ENCODE measurements around the gene TTC34. TPM values are rescaled to one million over a fixed set of nuclear protein-coding genes. Genes with fewer than 3 reads are reported as not detected.
A peak's percentile ranks its signal among the peaks of the same experiment; 100 is the strongest.

Gene TTC34
- total and polyA plus RNA-seq, 2 of the 13 experiments (the other 11 are each of a cell fraction or from before 2014, with no cell fraction given) = 0.07 to 0.11 TPM

DNA sequence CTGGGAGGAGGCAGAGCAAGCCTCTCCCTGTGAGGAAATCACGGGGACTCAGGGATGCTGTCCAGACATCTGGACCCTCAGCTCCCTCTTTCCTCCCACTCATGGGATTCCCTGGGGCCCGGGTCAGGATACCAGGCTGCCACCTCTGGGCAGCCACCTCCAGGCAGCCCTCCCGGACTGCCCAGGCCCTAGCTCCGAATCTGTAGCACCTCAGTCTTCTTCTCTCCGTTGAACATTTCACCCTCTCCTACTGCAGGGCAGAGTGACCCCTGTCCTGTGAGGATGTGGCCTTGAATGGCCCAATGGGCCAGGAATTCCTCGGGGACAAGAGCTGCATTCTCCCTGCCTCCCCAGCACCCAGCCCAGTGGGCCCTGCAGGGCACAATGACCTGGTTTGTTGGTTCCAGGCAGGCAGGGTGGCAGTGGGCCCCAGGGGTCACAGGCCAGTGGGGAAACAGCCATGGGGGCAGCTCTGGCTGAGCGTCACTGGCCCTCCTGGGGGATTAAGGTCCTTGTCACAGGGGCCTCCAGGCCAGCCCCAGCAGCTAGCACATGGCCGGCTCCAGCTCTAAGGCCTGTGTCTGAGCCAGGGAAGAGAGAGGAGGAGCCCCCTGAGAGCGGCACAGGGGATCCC is 9.5 kb upstream of the TTC34 start (continued):
- no peak for TF ChIP-seq EHMT2 (IDR thresholded peaks at IDR 0.05; ENCODE audit: borderline replicate concordance, low read depth, low read length)
- no peak for TF ChIP-seq ZNF660 (CRISPR knock-in tag; IDR thresholded peaks at IDR 0.05; ENCODE audit: borderline replicate concordance, low read depth)
- TF ChIP-seq ELF3 (CRISPR knock-in tag; IDR thresholded peaks at IDR 0.05) = no peak
- TF ChIP-seq ZNF124 (CRISPR knock-in tag; IDR thresholded peaks at IDR 0.05) = no peak
- no peak for TF ChIP-seq SP1 (IDR thresholded peaks at IDR 0.05)
- TF ChIP-seq SP1 (CRISPR knock-in tag; IDR thresholded peaks at IDR 0.05) = no peak
- TF ChIP-seq ZNF460 (CRISPR knock-in tag; IDR thresholded peaks at IDR 0.05; ENCODE audit: borderline replicate concordance) = no peak
- TF ChIP-seq ZBTB3 (CRISPR knock-in tag; IDR thresholded peaks at IDR 0.05; ENCODE audit: borderline replicate concordance, low read depth) = no peak
- no peak for TF ChIP-seq CEBPB (IDR thresholded peaks at IDR 0.05; ENCODE audit: borderline replicate concordance, low read depth, low read length)
- TF ChIP-seq, protein P1, sequence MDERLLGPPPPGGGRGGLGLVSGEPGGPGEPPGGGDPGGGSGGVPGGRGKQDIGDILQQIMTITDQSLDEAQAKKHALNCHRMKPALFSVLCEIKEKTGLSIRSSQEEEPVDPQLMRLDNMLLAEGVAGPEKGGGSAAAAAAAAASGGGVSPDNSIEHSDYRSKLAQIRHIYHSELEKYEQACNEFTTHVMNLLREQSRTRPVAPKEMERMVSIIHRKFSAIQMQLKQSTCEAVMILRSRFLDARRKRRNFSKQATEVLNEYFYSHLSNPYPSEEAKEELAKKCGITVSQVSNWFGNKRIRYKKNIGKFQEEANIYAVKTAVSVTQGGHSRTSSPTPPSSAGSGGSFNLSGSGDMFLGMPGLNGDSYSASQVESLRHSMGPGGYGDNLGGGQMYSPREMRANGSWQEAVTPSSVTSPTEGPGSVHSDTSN (CRISPR knock-in tag; IDR thresholded peaks at IDR 0.05) = no peak
- TF ChIP-seq BORCS8-MEF2B (CRISPR knock-in tag; IDR thresholded peaks at IDR 0.05) = no peak
- TF ChIP-seq KDM6A (CRISPR knock-in tag; IDR thresholded peaks at IDR 0.05; ENCODE audit: low read depth) = 0 out of 2 replicates have a peak, but pooled peaks have one; percentile 22
- TF ChIP-seq ZNF160 (CRISPR knock-in tag; IDR thresholded peaks at IDR 0.05) = no peak
- no peak for TF ChIP-seq BHLHE40 (IDR thresholded peaks at IDR 0.05; ENCODE audit: low read length)
- no peak for TF ChIP-seq NFE2L2 (IDR thresholded peaks at IDR 0.05; ENCODE audit: low read length)
- no peak for TF ChIP-seq RORA (CRISPR knock-in tag; IDR thresholded peaks at IDR 0.05)
- no peak for TF ChIP-seq HES4 (CRISPR knock-in tag; IDR thresholded peaks at IDR 0.05; ENCODE audit: borderline replicate concordance)
- TF ChIP-seq, protein P2, sequence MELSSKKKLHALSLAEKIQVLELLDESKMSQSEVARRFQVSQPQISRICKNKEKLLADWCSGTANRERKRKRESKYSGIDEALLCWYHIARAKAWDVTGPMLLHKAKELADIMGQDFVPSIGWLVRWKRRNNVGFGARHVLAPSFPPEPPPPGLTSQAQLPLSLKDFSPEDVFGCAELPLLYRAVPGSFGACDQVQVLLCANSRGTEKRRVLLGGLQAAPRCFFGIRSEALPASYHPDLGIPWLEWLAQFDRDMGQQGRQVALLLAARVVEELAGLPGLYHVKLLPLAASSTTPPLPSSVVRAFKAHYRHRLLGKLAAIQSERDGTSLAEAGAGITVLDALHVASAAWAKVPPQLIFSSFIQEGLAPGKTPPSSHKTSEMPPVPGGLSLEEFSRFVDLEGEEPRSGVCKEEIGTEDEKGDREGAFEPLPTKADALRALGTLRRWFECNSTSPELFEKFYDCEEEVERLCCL (CRISPR knock-in tag; IDR thresholded peaks at IDR 0.05; ENCODE audit: borderline replicate concordance) = no peak
- TF ChIP-seq ZMYM3 (CRISPR knock-in tag; IDR thresholded peaks at IDR 0.05) = peak; percentile 67
- TF ChIP-seq, protein P3, sequence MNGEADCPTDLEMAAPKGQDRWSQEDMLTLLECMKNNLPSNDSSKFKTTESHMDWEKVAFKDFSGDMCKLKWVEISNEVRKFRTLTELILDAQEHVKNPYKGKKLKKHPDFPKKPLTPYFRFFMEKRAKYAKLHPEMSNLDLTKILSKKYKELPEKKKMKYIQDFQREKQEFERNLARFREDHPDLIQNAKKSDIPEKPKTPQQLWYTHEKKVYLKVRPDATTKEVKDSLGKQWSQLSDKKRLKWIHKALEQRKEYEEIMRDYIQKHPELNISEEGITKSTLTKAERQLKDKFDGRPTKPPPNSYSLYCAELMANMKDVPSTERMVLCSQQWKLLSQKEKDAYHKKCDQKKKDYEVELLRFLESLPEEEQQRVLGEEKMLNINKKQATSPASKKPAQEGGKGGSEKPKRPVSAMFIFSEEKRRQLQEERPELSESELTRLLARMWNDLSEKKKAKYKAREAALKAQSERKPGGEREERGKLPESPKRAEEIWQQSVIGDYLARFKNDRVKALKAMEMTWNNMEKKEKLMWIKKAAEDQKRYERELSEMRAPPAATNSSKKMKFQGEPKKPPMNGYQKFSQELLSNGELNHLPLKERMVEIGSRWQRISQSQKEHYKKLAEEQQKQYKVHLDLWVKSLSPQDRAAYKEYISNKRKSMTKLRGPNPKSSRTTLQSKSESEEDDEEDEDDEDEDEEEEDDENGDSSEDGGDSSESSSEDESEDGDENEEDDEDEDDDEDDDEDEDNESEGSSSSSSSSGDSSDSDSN (CRISPR knock-in tag; IDR thresholded peaks at IDR 0.05) = no peak
- no peak for TF ChIP-seq SNAI1 (CRISPR knock-in tag; IDR thresholded peaks at IDR 0.05; ENCODE audit: borderline replicate concordance)
- TF ChIP-seq, protein P4, sequence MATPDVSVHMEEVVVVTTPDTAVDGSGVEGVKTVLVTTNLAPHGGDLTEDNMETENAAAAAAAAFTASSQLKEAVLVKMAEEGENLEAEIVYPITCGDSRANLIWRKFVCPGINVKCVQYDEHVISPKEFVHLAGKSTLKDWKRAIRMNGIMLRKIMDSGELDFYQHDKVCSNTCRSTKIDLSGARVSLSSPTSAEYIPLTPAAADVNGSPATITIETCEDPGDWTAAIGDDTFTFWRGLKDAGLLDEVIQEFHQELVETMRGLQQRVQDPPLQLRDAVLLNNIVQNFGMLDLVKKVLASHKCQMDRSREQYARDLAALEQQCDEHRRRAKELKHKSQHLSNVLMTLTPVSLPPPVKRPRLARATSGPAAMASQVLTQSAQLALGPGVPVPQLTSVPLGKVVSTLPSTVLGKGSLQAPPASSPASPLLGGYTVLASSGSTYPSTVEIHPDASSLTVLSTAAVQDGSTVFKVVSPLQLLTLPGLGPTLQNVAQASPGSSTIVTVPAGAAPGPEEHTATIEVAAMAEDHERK (CRISPR knock-in tag; IDR thresholded peaks at IDR 0.05; ENCODE audit: low read depth) = no peak
- TF ChIP-seq, protein P5, sequence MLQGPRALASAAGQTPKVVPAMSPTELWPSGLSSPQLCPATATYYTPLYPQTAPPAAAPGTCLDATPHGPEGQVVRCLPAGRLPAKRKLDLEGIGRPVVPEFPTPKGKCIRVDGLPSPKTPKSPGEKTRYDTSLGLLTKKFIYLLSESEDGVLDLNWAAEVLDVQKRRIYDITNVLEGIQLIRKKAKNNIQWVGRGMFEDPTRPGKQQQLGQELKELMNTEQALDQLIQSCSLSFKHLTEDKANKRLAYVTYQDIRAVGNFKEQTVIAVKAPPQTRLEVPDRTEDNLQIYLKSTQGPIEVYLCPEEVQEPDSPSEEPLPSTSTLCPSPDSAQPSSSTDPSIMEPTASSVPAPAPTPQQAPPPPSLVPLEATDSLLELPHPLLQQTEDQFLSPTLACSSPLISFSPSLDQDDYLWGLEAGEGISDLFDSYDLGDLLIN (CRISPR knock-in tag; IDR thresholded peaks at IDR 0.05; ENCODE audit: borderline replicate concordance) = no peak
- TF ChIP-seq HIVEP1 (CRISPR knock-in tag; IDR thresholded peaks at IDR 0.05) = no peak

Data from HepG2 (cell line).